ENCODE results near the gene SCEL.

DNA sequence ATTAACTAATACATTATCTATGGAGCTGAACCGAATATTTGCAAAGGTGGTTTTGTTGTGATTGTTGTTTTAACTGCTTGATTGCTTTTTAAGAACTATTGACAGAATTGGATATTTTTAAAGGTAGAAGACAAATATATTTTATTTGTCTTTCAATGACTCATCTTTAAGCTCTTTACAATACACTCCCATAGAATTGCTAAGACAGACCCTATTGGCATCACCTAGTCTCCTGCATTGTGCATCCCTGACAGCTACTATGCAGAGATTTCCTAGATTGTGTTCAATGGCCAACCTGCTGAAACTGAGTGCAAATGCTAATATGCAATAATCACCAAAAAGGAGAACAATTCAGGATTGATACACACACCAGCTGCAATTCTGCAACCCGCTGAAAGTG lies 19.7 kb upstream of the SCEL start:
- TF ChIP-seq, protein P1, sequence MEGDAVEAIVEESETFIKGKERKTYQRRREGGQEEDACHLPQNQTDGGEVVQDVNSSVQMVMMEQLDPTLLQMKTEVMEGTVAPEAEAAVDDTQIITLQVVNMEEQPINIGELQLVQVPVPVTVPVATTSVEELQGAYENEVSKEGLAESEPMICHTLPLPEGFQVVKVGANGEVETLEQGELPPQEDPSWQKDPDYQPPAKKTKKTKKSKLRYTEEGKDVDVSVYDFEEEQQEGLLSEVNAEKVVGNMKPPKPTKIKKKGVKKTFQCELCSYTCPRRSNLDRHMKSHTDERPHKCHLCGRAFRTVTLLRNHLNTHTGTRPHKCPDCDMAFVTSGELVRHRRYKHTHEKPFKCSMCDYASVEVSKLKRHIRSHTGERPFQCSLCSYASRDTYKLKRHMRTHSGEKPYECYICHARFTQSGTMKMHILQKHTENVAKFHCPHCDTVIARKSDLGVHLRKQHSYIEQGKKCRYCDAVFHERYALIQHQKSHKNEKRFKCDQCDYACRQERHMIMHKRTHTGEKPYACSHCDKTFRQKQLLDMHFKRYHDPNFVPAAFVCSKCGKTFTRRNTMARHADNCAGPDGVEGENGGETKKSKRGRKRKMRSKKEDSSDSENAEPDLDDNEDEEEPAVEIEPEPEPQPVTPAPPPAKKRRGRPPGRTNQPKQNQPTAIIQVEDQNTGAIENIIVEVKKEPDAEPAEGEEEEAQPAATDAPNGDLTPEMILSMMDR (conservative IDR thresholded peaks at IDR 0.05; ENCODE audit: low read length) = no peak
- TF ChIP-seq EZH2phosphoT487 (IDR thresholded peaks at IDR 0.05; ENCODE audit: borderline replicate concordance, low read depth, low read length) = no peak
